Thymus (tissue), 11 donors: ENCODE data around the gene ZNF700. TPM values are rescaled to one million over a fixed set of nuclear protein-coding genes. Genes with fewer than 3 reads are reported as not detected.

ENCODE experiments used
- DNase-seq, 9 donors: peaks; one replicate each; pipeline ENCODE4 v3.0.0-alpha.2; 2013; ENCODE audit warnings: low spot score in 9 of 9, low read depth in 6 of 9, missing footprints in 1 of 9
- H3K27ac ChIP-seq, 2 donors: one replicate each; pipeline ENCODE4 v1.5.1; 2013; ENCODE audit warnings: control low read depth in 1 of 2, low read depth in 1 of 2, low read length in 1 of 2, mild to moderate bottlenecking in 1 of 2, moderate library complexity in 1 of 2
- H3K27me3 ChIP-seq, 2 donors: one replicate each; pipeline ENCODE4 v1.5.1; 2013; ENCODE audit warnings: low read length in 1 of 2; ENCODE audit not compliant: control insufficient read depth in 2 of 2, insufficient read depth in 1 of 2
- H3K36me3 ChIP-seq, 2 donors: one replicate each; pipeline ENCODE4 v1.5.1; 2013; ENCODE audit warnings: low read length in 1 of 2, mild to moderate bottlenecking in 1 of 2, moderate library complexity in 1 of 2; ENCODE audit not compliant: control insufficient read depth in 2 of 2, insufficient read depth in 2 of 2
- H3K4me1 ChIP-seq, 2 donors: one replicate each; pipeline ENCODE4 v1.5.1; 2013; ENCODE audit warnings: low read length in 2 of 2; ENCODE audit not compliant: control insufficient read depth in 2 of 2, insufficient read depth in 2 of 2
- H3K4me3 ChIP-seq, 2 donors: one replicate each; pipeline ENCODE4 v1.5.1; 2013; ENCODE audit warnings: low read length in 2 of 2, control low read depth in 1 of 2, mild to moderate bottlenecking in 1 of 2
- H3K9me3 ChIP-seq, 2 donors: one replicate each; pipeline ENCODE4 v1.5.1; 2013; ENCODE audit warnings: low read length in 1 of 2, mild to moderate bottlenecking in 1 of 2; ENCODE audit not compliant: control insufficient read depth in 2 of 2, insufficient read depth in 1 of 2
- WGBS: extraction: QIAGEN DNeasy Blood & Tissue Kit; methylation state at CpG from one replicate; pipeline ENCODE4 v1.1.7; 2013; 5-methylcytosine and 5-hydroxymethylcytosine counted together
- polyA plus RNA-seq: library from polyadenylated mRNA; stranded (reverse); fragments of 200-250 nt; gene quantifications from one replicate; pipeline ENCODE4 v1.2.3, GENCODE V29; 2013
- total RNA-seq: library from RNA; stranded (reverse); fragments of 120-200 nt; gene quantifications from one replicate; pipeline ENCODE4 v1.2.4, GENCODE V29; 2013
- donor health status: healthy.

The ZNF700 gene
- total and polyA plus RNA-seq, 2 donors: 13.6 to 42.6 TPM

DNA sequence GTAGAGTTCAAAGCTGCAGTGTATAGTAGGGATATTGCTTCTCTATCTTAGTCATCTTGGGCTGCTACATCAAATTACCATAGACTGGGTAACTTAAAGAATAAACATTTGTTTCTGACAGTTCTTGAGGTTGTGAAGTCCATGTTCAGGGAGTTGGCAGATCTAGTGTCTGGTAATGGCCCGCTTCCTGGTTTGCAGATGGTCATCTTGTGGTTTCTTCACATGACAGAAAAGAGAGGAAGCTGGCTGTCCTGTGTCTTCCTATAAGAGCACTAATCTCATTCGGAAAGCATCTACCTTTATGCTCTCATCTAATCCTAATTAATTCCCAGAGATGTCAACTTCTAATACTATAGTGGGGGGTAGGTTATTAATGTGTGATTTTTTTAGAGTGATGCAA is 46.1 kb downstream of the ZNF700 start:
- H3K4me3 ChIP-seq: no peak overlapping the region
- H3K27ac ChIP-seq: no peak overlapping the region
- H3K4me1 ChIP-seq: no peaks in the 10 kb centered on the region
- H3K36me3 ChIP-seq: peaks cover 0 to 6% of the 10 kb centered on the region in 2 donors
- DNase-seq: no peak
- H3K9me3 ChIP-seq: peaks cover 2 to 11% of the 10 kb centered on the region in 2 donors
- 98% methylated on average over 2 of the region's 2 CpGs for WGBS
- no peaks in the 10 kb centered on the region for H3K27me3 ChIP-seq

GRCh38 chr19:11973019-11973810 is 48.3 kb downstream of the ZNF700 start:
- Histone ChIP-seq H3K4me3 (no peak overlapping the region), H3K9me3 (peaks cover 4 to 20% of the 10 kb centered on the region in 2 donors), H3K4me1 (no peaks in the 10 kb centered on the region), H3K27ac (no peak overlapping the region), H3K27me3 (no peaks in the 10 kb centered on the region), H3K36me3 (peaks cover 3 to 15% of the 10 kb centered on the region in 2 donors)
- DNase-seq: no peak
- WGBS: 95% methylated on average over 5 of the region's 5 CpGs

DNA sequence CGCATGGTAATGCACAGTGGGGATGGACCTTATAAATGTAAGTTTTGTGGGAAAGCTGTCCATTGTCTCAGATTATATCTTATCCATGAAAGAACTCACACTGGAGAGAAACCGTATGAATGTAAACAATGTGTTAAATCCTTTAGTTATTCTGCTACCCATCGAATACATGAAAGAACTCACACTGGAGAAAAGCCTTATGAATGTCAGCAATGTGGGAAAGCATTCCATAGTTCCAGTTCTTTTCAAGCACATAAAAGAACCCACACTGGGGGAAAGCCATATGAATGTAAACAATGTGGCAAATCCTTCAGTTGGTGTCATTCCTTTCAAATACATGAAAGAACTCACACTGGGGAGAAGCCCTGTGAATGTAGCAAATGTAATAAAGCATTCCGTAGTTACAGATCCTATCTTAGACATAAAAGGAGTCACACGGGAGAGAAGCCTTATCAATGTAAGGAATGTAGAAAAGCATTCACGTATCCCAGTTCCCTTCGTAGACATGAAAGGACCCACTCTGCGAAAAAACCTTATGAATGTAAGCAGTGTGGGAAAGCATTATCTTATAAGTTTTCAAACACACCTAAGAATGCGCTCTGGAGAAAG is 53.7 kb downstream of the ZNF700 start:
- Histone ChIP-seq H3K4me1 (no peaks in the 10 kb centered on the region), H3K9me3 (peaks cover 20 to 47% of the 10 kb centered on the region in 2 donors), H3K4me3 (no peak overlapping the region), H3K36me3 (peaks cover 5 to 20% of the 10 kb centered on the region in 2 donors), H3K27ac (no peak overlapping the region), H3K27me3 (no peaks in the 10 kb centered on the region)
- no peak for DNase-seq
- 97% methylated on average over 9 of the region's 9 CpGs for WGBS

DNA sequence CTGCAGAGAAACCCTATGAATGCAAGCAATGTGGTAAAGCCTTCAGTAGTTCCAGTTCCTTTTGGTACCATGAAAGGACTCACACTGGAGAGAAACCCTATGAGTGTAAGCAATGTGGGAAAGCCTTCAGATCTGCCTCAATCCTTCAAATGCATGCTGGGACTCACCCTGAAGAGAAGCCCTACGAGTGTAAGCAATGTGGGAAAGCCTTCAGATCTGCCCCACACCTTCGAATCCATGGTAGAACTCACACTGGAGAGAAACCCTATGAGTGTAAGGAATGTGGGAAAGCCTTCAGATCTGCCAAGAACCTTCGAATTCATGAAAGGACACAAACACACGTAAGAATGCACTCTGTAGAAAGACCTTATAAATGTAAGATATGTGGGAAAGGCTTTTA is 54.6 kb downstream of the ZNF700 start:
- Histone ChIP-seq H3K27me3 (no peaks in the 10 kb centered on the region), H3K27ac (no peak overlapping the region), H3K36me3 (peaks cover 5 to 20% of the 10 kb centered on the region in 2 donors), H3K4me3 (no peak overlapping the region), H3K9me3 (peaks cover 20 to 47% of the 10 kb centered on the region in 2 donors), H3K4me1 (no peaks in the 10 kb centered on the region)
- no peak for DNase-seq
- 96% methylated on average over 4 of the region's 4 CpGs for WGBS

GRCh38 chr19:11982526-11982925 is 57.6 kb downstream of the ZNF700 start:
- 97% methylated on average over 4 of the region's 4 CpGs for WGBS
- Histone ChIP-seq H3K36me3 (peaks cover 5 to 13% of the 10 kb centered on the region in 2 donors), H3K27ac (no peak overlapping the region), H3K27me3 (no peaks in the 10 kb centered on the region), H3K4me1 (peaks cover 2 to 3% of the 10 kb centered on the region in 2 donors), H3K4me3 (no peak overlapping the region), H3K9me3 (peaks cover 16 to 43% of the 10 kb centered on the region in 2 donors)
- no peak for DNase-seq

- Histone ChIP-seq H3K27me3 (no peaks in the 10 kb centered on the region), H3K4me1 (peaks cover 6 to 14% of the 10 kb centered on the region in 2 donors), H3K36me3 (peaks cover under 1% of the 10 kb centered on the region in 2 donors), H3K27ac (no peak overlapping the region), H3K4me3 (no peak overlapping the region), H3K9me3 (peaks cover 6 to 38% of the 10 kb centered on the region in 2 donors)
- 38% methylated on average over 5 of the region's 5 CpGs for WGBS
- peak in 1 of 9 donors; percentile 28 for DNase-seq
Observed at GRCh38 chr19:11984986-11985385, 60.1 kb downstream of the ZNF700 start.

GRCh38 chr19:11986754-11987153 is 61.8 kb downstream of the ZNF700 start:
- 97% methylated on average over 17 of the region's 17 CpGs for WGBS
- Histone ChIP-seq H3K36me3 (peaks cover 4 to 7% of the 10 kb centered on the region in 2 donors), H3K27me3 (no peaks in the 10 kb centered on the region), H3K4me3 (no peak overlapping the region), H3K9me3 (peaks cover 0 to 24% of the 10 kb centered on the region in 2 donors), H3K27ac (no peak overlapping the region), H3K4me1 (peaks cover 6 to 14% of the 10 kb centered on the region in 2 donors)
- no peak for DNase-seq

GRCh38 chr19:11987405-11988281 is 62.7 kb downstream of the ZNF700 start:
- peak; percentile 83 to 97 (median 93) for DNase-seq
- H3K36me3 ChIP-seq: peaks cover 4 to 7% of the 10 kb centered on the region in 2 donors
- peak overlapping the region; percentile 98 to 99 for H3K4me3 ChIP-seq
- H3K9me3 ChIP-seq: peaks cover 0 to 18% of the 10 kb centered on the region in 2 donors
- H3K27me3 ChIP-seq: no peaks in the 10 kb centered on the region
- under 1% methylated on average over 54 of the region's 54 CpGs for WGBS
- H3K4me1 ChIP-seq: peaks cover 6 to 14% of the 10 kb centered on the region in 2 donors
- H3K27ac ChIP-seq: peak overlapping the region; percentile 97
